ENCODE results near the gene TNF. TPM values are rescaled to one million over a fixed set of nuclear protein-coding genes. Genes with fewer than 3 reads are reported as not detected.

Gene TNF
- polyA plus RNA-seq, 3 donors: 7.1 to 13.7 (median 9.6) TPM

- no peaks in the 10 kb centered on the region for H3K27me3 Mint-ChIP-seq (ENCODE audit: low read depth in 3 of 3)
- peaks cover 48% of the 10 kb centered on the region for H3K4me1 Mint-ChIP-seq
- no peak for TF ChIP-seq CTCF (IDR thresholded peaks at IDR 0.05)
- H3K4me1 ChIP-seq (ENCODE audit: control insufficient read depth in 1 of 2, insufficient read depth in 2 of 2, low read length in 2 of 2): peaks cover 40 to 54% of the 10 kb centered on the region in 2 donors
- H3K36me3 Mint-ChIP-seq: peaks cover 11 to 15% of the 10 kb centered on the region in 2 donors
- no peak overlapping the region for H3K27ac ChIP-seq (ENCODE audit: low read depth in 1 of 2, low read length in 2 of 2)
- peak overlapping the region in 1 of 7 donors; percentile 72 for H3K27ac Mint-ChIP-seq
- H3K27me3 ChIP-seq (ENCODE audit: control insufficient read depth in 2 of 2, insufficient read depth in 2 of 2, low read length in 2 of 2): no peaks in the 10 kb centered on the region
- H4K20me1 ChIP-seq (ENCODE audit: insufficient read depth, low read length): peaks cover 14% of the 10 kb centered on the region
- H3K4me3 Mint-ChIP-seq: no peak overlapping the region
- no peak overlapping the region for H3K4me2 ChIP-seq (replicated peaks; ENCODE audit: extremely low read depth, low read length, poor library complexity, severe bottlenecking)
- intact Hi-C loops (cut with micrococcal nuclease): loop anchor here (5.0 to 10.0 kb wide), 8 partner anchors 47 to 410 kb away; partner anchors contain the start of genes MICB (in 2 of the 2), C6orf47 (in 1 of the 2), CLIC1 (in 1 of the 2) and CSNK2B (in 1 of the 2)
- WGBS (ENCODE audit: insufficient coverage): 100% methylated on average over 1 of the region's 2 CpGs
- no peak overlapping the region for H2AFZ ChIP-seq (ENCODE audit: insufficient read depth, low read depth, low read length, poor library complexity, severe bottlenecking)
- no peaks in the 10 kb centered on the region for H3K9me3 ChIP-seq (replicated peaks in 1 of 2; ENCODE audit: control insufficient read depth in 1 of 2, insufficient read depth in 1 of 2, low read length in 2 of 2)
- H3K36me3 ChIP-seq (replicated peaks in 1 of 2; ENCODE audit: control insufficient read depth in 1 of 2, insufficient read depth in 2 of 2, low read length in 2 of 2): peaks cover 6 to 13% of the 10 kb centered on the region in 2 donors
- H3K79me2 ChIP-seq (ENCODE audit: insufficient read depth, low read length): peaks cover 59% of the 10 kb centered on the region
- H3K9me3 Mint-ChIP-seq: peaks cover 0 to 2% (median 0%) of the 10 kb centered on the region in 7 donors
- no peak overlapping the region for H3K9ac ChIP-seq (ENCODE audit: insufficient read depth, low read length, poor library complexity, severe bottlenecking)
- H3K4me3 ChIP-seq (replicated peaks in 1 of 3; ENCODE audit: low read depth in 2 of 3, low read length in 3 of 3): no peak overlapping the region
- no peak for DNase-seq
Measured at GRCh38 chr6:31544676-31545075, 30.7 kb upstream of the TNF start.

GRCh38 chr6:31545291-31545690 lies 30.1 kb upstream of the TNF start:
- no peak for TF ChIP-seq CTCF (IDR thresholded peaks at IDR 0.05)
- H3K9ac ChIP-seq (ENCODE audit: insufficient read depth, low read length, poor library complexity, severe bottlenecking): no peak overlapping the region
- no peak overlapping the region for H3K4me2 ChIP-seq (replicated peaks; ENCODE audit: extremely low read depth, low read length, poor library complexity, severe bottlenecking)
- no peak overlapping the region for H3K27ac ChIP-seq (ENCODE audit: low read depth in 1 of 2, low read length in 2 of 2)
- no peaks in the 10 kb centered on the region for H3K27me3 Mint-ChIP-seq (ENCODE audit: low read depth in 3 of 3)
- intact Hi-C loops (cut with micrococcal nuclease): loop anchor here (5.0 to 10.0 kb wide), 6 partner anchors 50 to 410 kb away; partner anchors contain the start of genes C6orf47 (in 1 of the 2), CLIC1 (in 1 of the 2), GPANK1 (in 1 of the 2) and MICB (in 1 of the 2)
- H3K4me1 Mint-ChIP-seq: peaks cover 42% of the 10 kb centered on the region
- no peaks in the 10 kb centered on the region for H3K9me3 ChIP-seq (replicated peaks in 1 of 2; ENCODE audit: control insufficient read depth in 1 of 2, insufficient read depth in 1 of 2, low read length in 2 of 2)
- WGBS (ENCODE audit: insufficient coverage): 97% methylated on average over 6 of the region's 7 CpGs
- H3K79me2 ChIP-seq (ENCODE audit: insufficient read depth, low read length): peaks cover 59% of the 10 kb centered on the region
- peaks cover under 1 to 13% of the 10 kb centered on the region in 2 donors for H3K36me3 ChIP-seq (replicated peaks in 1 of 2; ENCODE audit: control insufficient read depth in 1 of 2, insufficient read depth in 2 of 2, low read length in 2 of 2)
- no peak overlapping the region for H3K4me3 ChIP-seq (replicated peaks in 1 of 3; ENCODE audit: low read depth in 2 of 3, low read length in 3 of 3)
- no peaks in the 10 kb centered on the region for H3K27me3 ChIP-seq (ENCODE audit: control insufficient read depth in 2 of 2, insufficient read depth in 2 of 2, low read length in 2 of 2)
- no peak for DNase-seq
- no peak overlapping the region for H2AFZ ChIP-seq (ENCODE audit: insufficient read depth, low read depth, low read length, poor library complexity, severe bottlenecking)
- H3K27ac Mint-ChIP-seq: peak overlapping the region in 2 of 7 donors; percentile 47 to 72
- H3K9me3 Mint-ChIP-seq: peaks cover 0 to 2% (median 0%) of the 10 kb centered on the region in 7 donors
- H3K4me3 Mint-ChIP-seq: no peak overlapping the region
- peaks cover 8 to 14% of the 10 kb centered on the region in 2 donors for H3K36me3 Mint-ChIP-seq
- peaks cover 8% of the 10 kb centered on the region for H4K20me1 ChIP-seq (ENCODE audit: insufficient read depth, low read length)
- peaks cover 34 to 48% of the 10 kb centered on the region in 2 donors for H3K4me1 ChIP-seq (ENCODE audit: control insufficient read depth in 1 of 2, insufficient read depth in 2 of 2, low read length in 2 of 2)
